K562 (cell line): ENCODE data around the gene POLR2L. TPM values are rescaled to one million over a fixed set of nuclear protein-coding genes. Genes with fewer than 3 reads are reported as not detected.

ENCODE experiments used
- ARID2 ChIP-seq: fragments of 450-650 bp; IDR thresholded peaks from 2 replicates; pipeline ENCODE4 v1.6.1; 2017; ENCODE audit warnings: antibody characterized with exemption, mild to moderate bottlenecking
- ATF7 ChIP-seq: fragments of 450-650 bp; IDR thresholded peaks from 2 replicates; pipeline ENCODE4 v1.7.1; 2014; ENCODE audit warnings: mild to moderate bottlenecking, moderate library complexity
- E2F5 ChIP-seq: sonication (generic); formaldehyde crosslinking; IDR thresholded peaks from 2 replicates; pipeline ENCODE4 v1.8.0; 2022; ENCODE audit warnings: mild to moderate bottlenecking, missing genetic modification reagents
- HES1 ChIP-seq: fragments of 450-650 bp; IDR thresholded peaks from 2 replicates; pipeline ENCODE4 v1.6.1; 2016; ENCODE audit warnings: low read depth, mild to moderate bottlenecking, moderate library complexity
- HMBOX1 ChIP-seq: sonication (generic); IDR thresholded peaks from 2 replicates; pipeline ENCODE4 v1.6.1; 2016
- ILK ChIP-seq: fragments of 450-650 bp; IDR thresholded peaks from 2 replicates; pipeline ENCODE4 v1.6.1; 2016; ENCODE audit warnings: missing genetic modification characterization, low read depth, mild to moderate bottlenecking, missing compliant biosample characterization, moderate library complexity, borderline replicate concordance
- MCM2 ChIP-seq: fragments of 450-650 bp; IDR thresholded peaks from 2 replicates; pipeline ENCODE4 v1.6.1; 2017; ENCODE audit warnings: low read depth, mild to moderate bottlenecking
- PBX2 ChIP-seq, 2 experiments: IDR thresholded peaks in 1 of 2; conservative IDR thresholded peaks in 1 of 2; 2 replicates each; pipeline ENCODE4 v1.6.1; 2016; ENCODE audit warnings: low read depth in 2 of 2, mild to moderate bottlenecking in 1 of 2, missing compliant biosample characterization in 1 of 2, missing genetic modification characterization in 1 of 2, moderate library complexity in 1 of 2
- PCBP1 ChIP-seq: fragments of 200-400 bp; formaldehyde crosslinking; IDR thresholded peaks from 2 replicates; pipeline ENCODE4 v1.6.1; 2018; ENCODE audit warnings: mild to moderate bottlenecking, low read depth, low read length; ENCODE audit not compliant: poor library complexity, severe bottlenecking
- PRPF4 ChIP-seq: fragments of 200-400 bp; formaldehyde crosslinking; IDR thresholded peaks from one replicate; pipeline ENCODE4 v1.6.1; 2017; ENCODE audit warnings: low read length, low read depth, mild to moderate bottlenecking; ENCODE audit not compliant: insufficient read depth, poor library complexity, severe bottlenecking
- RB1 ChIP-seq: fragments of 450-650 bp; IDR thresholded peaks from 2 replicates; pipeline ENCODE4 v1.6.1; 2017; ENCODE audit warnings: low read depth, mild to moderate bottlenecking
- RUNX1 ChIP-seq: sonication (generic); IDR thresholded peaks from 2 replicates; pipeline ENCODE4 v1.6.1; 2016; ENCODE audit warnings: antibody characterized with exemption, low read depth
- SMAD2 ChIP-seq: fragments of 150-350 bp; IDR thresholded peaks from 2 replicates; pipeline ENCODE4 v1.6.1; 2014; ENCODE audit warnings: low read depth, mild to moderate bottlenecking, low read length
- THRA ChIP-seq: fragments of 450-650 bp; IDR thresholded peaks from 2 replicates; pipeline ENCODE4 v1.6.1; 2017; ENCODE audit warnings: mild to moderate bottlenecking, moderate library complexity
- TOE1 ChIP-seq, 2 experiments: fragments of 450-650 bp in 1 of 2; sonication (generic) in 1 of 2; formaldehyde crosslinking in 1 of 2; IDR thresholded peaks; 2 replicates each; pipeline versions ENCODE4 v1.7.1 to v1.8.0; 2016 to 2022; ENCODE audit warnings: borderline replicate concordance in 2 of 2, mild to moderate bottlenecking in 2 of 2, antibody characterized with exemption in 1 of 2, inconsistent platforms in 1 of 2, low read depth in 1 of 2, missing genetic modification reagents in 1 of 2, moderate library complexity in 1 of 2
- ZNF512 ChIP-seq: IDR thresholded peaks from 2 replicates; pipeline ENCODE4 v1.6.1; 2016; ENCODE audit warnings: missing genetic modification characterization, missing compliant biosample characterization
- ZNF583 ChIP-seq: fragments of 250-450 bp; sonication (Bioruptor Pico); IDR thresholded peaks from 2 replicates; pipeline ENCODE4 v1.4.0; 2020
- ZNF586 ChIP-seq: fragments of 450-650 bp; formaldehyde crosslinking; conservative IDR thresholded peaks from 2 replicates; pipeline ENCODE4 v1.4.0; 2020; ENCODE audit warnings: mild to moderate bottlenecking, moderate library complexity
- polyA plus RNA-seq, 8 experiments: library from polyadenylated mRNA; depleted of rRNA in 4 of 8; stranded (reverse) in 5 of 8; unstranded in 3 of 8; fragments of >200 nt; fragmentation: Nextera tagmentation in 2 of 8; fragmentation: Illumina TruSeq in 1 of 8; extraction: Ambion mirVana in 2 of 8; extraction: Trizol in 1 of 8; gene quantifications; 2 replicates each; pipeline versions ENCODE4 v1.2.1 to v1.2.3, GENCODE V29; 2011 to 2014; ENCODE audit warnings: inconsistent platforms in 1 of 8, missing spikeins in 1 of 8
- total RNA-seq, 7 experiments: library from RNA; depleted of rRNA in 6 of 7; stranded (reverse); fragments of >200 nt in 6 of 7; fragmentation: Illumina TruSeq in 2 of 7; extraction: Trizol in 2 of 7; gene quantifications; 2 replicates each; pipeline versions ENCODE4 v1.2.1 to v1.2.3, GENCODE V29; 2011 to 2021; ENCODE audit warnings: low replicate concordance in 1 of 7

POLR2L gene
- total and polyA plus RNA-seq, 9 of the 15 experiments (the other 6 are each of a cell fraction or from before 2014, with no cell fraction given): 38.3 to 688 (median 108) TPM

GRCh38 chr11:809287-810039 is 32.9 kb downstream of the POLR2L start, which contains the start of gene RPLP2 (continued):
- TF ChIP-seq ARID2 (no peak), ZNF586 (CRISPR knock-in tag) (no peak), ILK (tag) (no peak), HES1 (peak; percentile 11; the same call in 1 of the 2 replicates), PRPF4 (peak; percentile 96), RB1 (peak; percentile 54), MCM2 (no peak), PCBP1 (peak; percentile 83), THRA (no peak), ATF7 (peak; percentile 96), SMAD2 (no peak), RUNX1 (no peak), PBX2 (CRISPR knock-in tag; IDR thresholded peaks at IDR 0.05; ENCODE audit: low read depth) (peak; percentile 19; the same call in 1 of the 2 replicates), PBX2 (tag; conservative IDR thresholded peaks at IDR 0.05; ENCODE audit: low read depth) (no peak), E2F5 (peak; percentile 91), ZNF583 (CRISPR knock-in tag) (0 out of 2 replicates have a peak, but pooled peaks have one; percentile 66), ZNF512 (tag) (no peak), TOE1 (IDR thresholded peaks at IDR 0.05; ENCODE audit: borderline replicate concordance) (no peak; the same call in 1 of the 2 replicates), TOE1 (CRISPR knock-in tag; IDR thresholded peaks at IDR 0.05; ENCODE audit: borderline replicate concordance, low read depth) (peak; percentile 94), HMBOX1 (no peak)
